ENCODE results near the gene CLGN.

GRCh38 chr4:140342620-140343019, 84.8 kb downstream of the CLGN start:
- TF ChIP-seq POLR2A (IDR thresholded peaks at IDR 0.05) (no peak), CTCF (IDR thresholded peaks at IDR 0.05) (no peak), POLR2AphosphoS5 (IDR thresholded peaks at IDR 0.05; ENCODE audit: insufficient read depth in 1 of 2, low read depth in 1 of 2) (no peak)

Data from vagina (tissue), 2 donors.